Type B pancreatic cell (in vitro differentiated cells): ENCODE measurements around the gene CC2D2B. TPM values are rescaled to one million over a fixed set of nuclear protein-coding genes. Genes with fewer than 3 reads are reported as not detected.

Experiments used
- DNase-seq: peaks from one replicate; pipeline ENCODE4 v3.0.0; 2021; ENCODE audit warnings: mixed read lengths; ENCODE audit not compliant: unreplicated experiment; ENCODE audit errors: extremely low spot score
- H3K27ac Mint-ChIP-seq: 2 replicates; pipeline ENCODE4 v1.8.0; 2021; ENCODE audit warnings: mild to moderate bottlenecking, mixed read lengths
- H3K27me3 Mint-ChIP-seq: 2 replicates; pipeline ENCODE4 v1.8.0; 2021; ENCODE audit warnings: mixed read lengths
- H3K36me3 Mint-ChIP-seq: 2 replicates; pipeline ENCODE4 v1.8.0; 2021; ENCODE audit warnings: mixed read lengths
- H3K4me1 Mint-ChIP-seq: one replicate; pipeline ENCODE4 v1.8.0; 2021; ENCODE audit warnings: mixed read lengths; ENCODE audit not compliant: unreplicated experiment
- H3K4me3 Mint-ChIP-seq: 2 replicates; pipeline ENCODE4 v1.8.0; 2021; ENCODE audit warnings: mild to moderate bottlenecking, mixed read lengths
- H3K9me3 Mint-ChIP-seq: 2 replicates; pipeline ENCODE4 v1.8.0; 2021; ENCODE audit warnings: mixed read lengths
- CTCF ChIP-seq: fragments of 200-600 bp; sonication (generic); conservative IDR thresholded peaks from 2 replicates; pipeline ENCODE4 v1.5.0; 2021; ENCODE audit warnings: antibody characterized with exemption, mild to moderate bottlenecking
- microRNA-seq: library from miRNA; unstranded; fragments of <30 nt; microRNA quantifications from one replicate; pipeline ENCODE4, GENCODE V29; 2020
- total RNA-seq: library from RNA; stranded (reverse); gene quantifications from 2 replicates; pipeline ENCODE4 v1.2.1, GENCODE V29; 2021; ENCODE audit warnings: low replicate concordance

Gene CC2D2B
- total RNA-seq, 1 donor from 2014 or later = 0.34 TPM

GRCh38 chr10:96082153-96082552, 174.4 kb downstream of the CC2D2B start:
- Mint-ChIP-seq H3K4me1 (peaks cover 12% of the 10 kb centered on the region), H3K27me3 (peaks cover 12% of the 10 kb centered on the region), H3K27ac (no peak overlapping the region), H3K4me3 (no peak overlapping the region), H3K9me3 (no peaks in the 10 kb centered on the region), H3K36me3 (no peaks in the 10 kb centered on the region)
- DNase-seq = no peak
- no peak for TF ChIP-seq CTCF

Small RNA genes lying within 50 kb of the gene (microRNA-seq; reads per million reads assigned to microRNA genes)
- gene MIR3157 = not detected

Other genes with a start within 250 kb of the CC2D2B start
- 49.5 and 53.0 TPM in 2 replicates for gene TCTN3, start 214.0 kb upstream of the CC2D2B start, total RNA-seq
- gene ENTPD1, start 151.8 kb upstream of the CC2D2B start, total RNA-seq = 0.69 and 1.0 TPM in 2 replicates
- gene CCNJ, start 135.6 kb downstream of the CC2D2B start, total RNA-seq = 19.4 and 29.7 TPM in 2 replicates
- 31.6 and 33.7 TPM in 2 replicates for gene ZNF518A, start 222.3 kb downstream of the CC2D2B start, total RNA-seq